Sigmoid colon (tissue), 4 donors: ENCODE data around the gene GOLGA3.

Experiments used
- EP300 ChIP-seq, 4 donors: sonication (generic); formaldehyde crosslinking; IDR thresholded peaks; one replicate each; pipeline ENCODE4 v1.6.1; 2017; ENCODE audit warnings: antibody characterized with exemption in 4 of 4
- POLR2A ChIP-seq, 2 donors: fragments of 450-650 bp; IDR thresholded peaks; one replicate each; pipeline ENCODE4 v1.6.1; 2016; ENCODE audit warnings: antibody characterized with exemption in 2 of 2, mild to moderate bottlenecking in 2 of 2, moderate library complexity in 2 of 2
- POLR2AphosphoS5 ChIP-seq, 4 donors: sonication (generic); formaldehyde crosslinking; IDR thresholded peaks; one replicate each; pipeline ENCODE4 v1.6.1; 2017; ENCODE audit warnings: antibody characterized with exemption in 4 of 4
- TF ChIP-seq, protein P1 (sequence below), 4 experiments: fragments of 450-650 bp in 3 of 4; fragments of 200-600 bp in 1 of 4; IDR thresholded peaks; one replicate each; pipeline ENCODE4 v1.5.1; 2016 to 2019; ENCODE audit warnings: antibody characterized with exemption in 4 of 4, mild to moderate bottlenecking in 3 of 4, moderate library complexity in 2 of 4

GRCh38 chr12:132841151-132841550, 12.5 kb upstream of the GOLGA3 start:
- TF ChIP-seq POLR2A (IDR thresholded peaks at IDR 0.05) (no peak), POLR2AphosphoS5 (IDR thresholded peaks at IDR 0.05) (no peak), EP300 (IDR thresholded peaks at IDR 0.05) (no peak)
- TF ChIP-seq, protein P1, sequence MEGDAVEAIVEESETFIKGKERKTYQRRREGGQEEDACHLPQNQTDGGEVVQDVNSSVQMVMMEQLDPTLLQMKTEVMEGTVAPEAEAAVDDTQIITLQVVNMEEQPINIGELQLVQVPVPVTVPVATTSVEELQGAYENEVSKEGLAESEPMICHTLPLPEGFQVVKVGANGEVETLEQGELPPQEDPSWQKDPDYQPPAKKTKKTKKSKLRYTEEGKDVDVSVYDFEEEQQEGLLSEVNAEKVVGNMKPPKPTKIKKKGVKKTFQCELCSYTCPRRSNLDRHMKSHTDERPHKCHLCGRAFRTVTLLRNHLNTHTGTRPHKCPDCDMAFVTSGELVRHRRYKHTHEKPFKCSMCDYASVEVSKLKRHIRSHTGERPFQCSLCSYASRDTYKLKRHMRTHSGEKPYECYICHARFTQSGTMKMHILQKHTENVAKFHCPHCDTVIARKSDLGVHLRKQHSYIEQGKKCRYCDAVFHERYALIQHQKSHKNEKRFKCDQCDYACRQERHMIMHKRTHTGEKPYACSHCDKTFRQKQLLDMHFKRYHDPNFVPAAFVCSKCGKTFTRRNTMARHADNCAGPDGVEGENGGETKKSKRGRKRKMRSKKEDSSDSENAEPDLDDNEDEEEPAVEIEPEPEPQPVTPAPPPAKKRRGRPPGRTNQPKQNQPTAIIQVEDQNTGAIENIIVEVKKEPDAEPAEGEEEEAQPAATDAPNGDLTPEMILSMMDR (IDR thresholded peaks at IDR 0.05): no peak
